Activated effector memory CD4-positive, alpha-beta T cell treated with anti-CD3 and anti-CD28 coated beads, Interleukin-2, amount 50 U/mL, for 16 hours (primary cell): Measurements from ENCODE around the gene LAYN.
A peak's percentile ranks its signal among the peaks of the same experiment; 100 is the strongest.

Experiments
- DNase-seq: peaks from one replicate; pipeline ENCODE4 v3.0.0-alpha.2; 2020

LAYN gene

GRCh38 chr11:111562692-111563389 lies 22.3 kb downstream of the LAYN start:
- DNase-seq: no peak

- DNase-seq: peak; percentile 82
Measured at GRCh38 chr11:111565114-111565720, 24.7 kb downstream of the LAYN start.

- no peak for DNase-seq
Measured at GRCh38 chr11:111566324-111566723, 25.8 kb downstream of the LAYN start.

GRCh38 chr11:111569476-111569875 lies 29.0 kb downstream of the LAYN start:
- DNase-seq: no peak

- no peak for DNase-seq
Measured at GRCh38 chr11:111570796-111571195, 30.3 kb downstream of the LAYN start.

- DNase-seq: no peak
Measured at GRCh38 chr11:111571829-111572501, 31.4 kb downstream of the LAYN start.

- no peak for DNase-seq
Measured at GRCh38 chr11:111572581-111572980, 32.1 kb downstream of the LAYN start.

GRCh38 chr11:111573821-111574249 lies 33.3 kb downstream of the LAYN start:
- DNase-seq: no peak

- no peak for DNase-seq
Measured at GRCh38 chr11:111574373-111575225, 34.1 kb downstream of the LAYN start.

- DNase-seq: no peak
Measured at GRCh38 chr11:111575740-111576139, 35.2 kb downstream of the LAYN start.

- DNase-seq: no peak
Measured at GRCh38 chr11:111577821-111578220, 37.3 kb downstream of the LAYN start.

GRCh38 chr11:111581341-111581740 lies 40.8 kb downstream of the LAYN start:
- no peak for DNase-seq

- no peak for DNase-seq
Measured at GRCh38 chr11:111582163-111582562, 41.6 kb downstream of the LAYN start.

GRCh38 chr11:111582881-111583280 lies 42.4 kb downstream of the LAYN start:
- DNase-seq: no peak

- DNase-seq: no peak
Measured at GRCh38 chr11:111585371-111585770, 44.9 kb downstream of the LAYN start.

GRCh38 chr11:111586388-111586831 lies 45.9 kb downstream of the LAYN start:
- peak; percentile 69 for DNase-seq

- no peak for DNase-seq
Measured at GRCh38 chr11:111589114-111589513, 48.6 kb downstream of the LAYN start.

- DNase-seq: no peak
Measured at GRCh38 chr11:111589886-111590499, 49.5 kb downstream of the LAYN start.

GRCh38 chr11:111591187-111591960 lies 50.9 kb downstream of the LAYN start:
- DNase-seq: no peak

- DNase-seq: no peak
Measured at GRCh38 chr11:111592491-111592890, 52.0 kb downstream of the LAYN start.

- DNase-seq: no peak
Measured at GRCh38 chr11:111596319-111596718, 55.8 kb downstream of the LAYN start.

- DNase-seq: no peak
Measured at GRCh38 chr11:111598148-111598547, 57.6 kb downstream of the LAYN start.
